H4 (cell line): ENCODE results near the gene RBL1. TPM values are rescaled to one million over a fixed set of nuclear protein-coding genes. Genes with fewer than 3 reads are reported as not detected.
"Not testable (repeated sequence)": the region's sequence is repeated elsewhere in the genome, so short reads cannot be mapped to it uniquely, and the experiment has no call there.

ENCODE experiments used
- DNase-seq: peaks from one replicate; pipeline ENCODE4 v3.0.0-alpha.2; 2015; ENCODE audit warnings: low spot score
- total RNA-seq: library from RNA; depleted of rRNA; stranded (reverse); fragments of >200 nt; shearing (Covaris generic); gene quantifications from 2 replicates; pipeline ENCODE4 v1.2.3, GENCODE V29; 2014; rRNA removed

RBL1 gene
- total RNA-seq, result 6.8 and 7.6 TPM in 2 replicates

GRCh38 chr20:37095599-37096414 is at the start of gene RBL1:
TSS of gene RBL1 (minus strand) at chr20:37095997. CDS start at chr20:37095928, 69 bp downstream.
- peak; percentile 74 for DNase-seq

GRCh38 chr20:37144856-37145404 is 49.1 kb upstream of the RBL1 start:
- DNase-seq, result no peak

GRCh38 chr20:37142708-37143107 is 46.9 kb upstream of the RBL1 start:
- no peak for DNase-seq

GRCh38 chr20:37137547-37137946 is 41.8 kb upstream of the RBL1 start:
- no peak for DNase-seq

GRCh38 chr20:37133952-37134351 is 38.2 kb upstream of the RBL1 start:
- DNase-seq, result no peak

GRCh38 chr20:37131486-37131885 is 35.7 kb upstream of the RBL1 start:
- no peak for DNase-seq

GRCh38 chr20:37128803-37129202 is 33.0 kb upstream of the RBL1 start:
- DNase-seq, result no peak

- DNase-seq, result not testable (repeated sequence)
These were observed 30.5 kb upstream of the RBL1 start for GRCh38 chr20:37126290-37126689.

GRCh38 chr20:37123441-37123840 is 27.6 kb upstream of the RBL1 start:
- no peak for DNase-seq

- no peak for DNase-seq
These were observed 24.7 kb upstream of the RBL1 start for GRCh38 chr20:37120497-37120896.

GRCh38 chr20:37119356-37120036 is 23.7 kb upstream of the RBL1 start:
- no peak for DNase-seq

GRCh38 chr20:37114012-37114411 is 18.2 kb upstream of the RBL1 start:
- no peak for DNase-seq

GRCh38 chr20:37111926-37112455 is 16.2 kb upstream of the RBL1 start:
- DNase-seq, result no peak

GRCh38 chr20:37108676-37109075 is 12.9 kb upstream of the RBL1 start:
- DNase-seq, result no peak

GRCh38 chr20:37102571-37102970 is 6.8 kb upstream of the RBL1 start:
- DNase-seq, result no peak

- no peak for DNase-seq
These were observed 731 bp upstream of the RBL1 start for GRCh38 chr20:37096415-37097041.

- no peak for DNase-seq
These were observed 644 bp downstream of the RBL1 start for GRCh38 chr20:37095108-37095598.

GRCh38 chr20:37090407-37090806 is 5.4 kb downstream of the RBL1 start:
- no peak for DNase-seq

GRCh38 chr20:37081717-37082289 is 14.0 kb downstream of the RBL1 start:
- no peak for DNase-seq

- DNase-seq, result no peak
These were observed 18.8 kb downstream of the RBL1 start for GRCh38 chr20:37077009-37077408.

- DNase-seq, result peak; percentile 27
These were observed 19.7 kb downstream of the RBL1 start for GRCh38 chr20:37075932-37076685.
